Measurements from ENCODE around the gene TPH2.
A peak's percentile ranks its signal among the peaks of the same experiment; 100 is the strongest.

TPH2 gene

GRCh38 chr12:72035625-72036024 is 97.0 kb downstream of the TPH2 start:
- no peak for DNase-seq

- DNase-seq, result no peak
These were observed 97.7 kb downstream of the TPH2 start for GRCh38 chr12:72036393-72036792.

- DNase-seq, result no peak
These were observed 98.6 kb downstream of the TPH2 start for GRCh38 chr12:72037006-72037795.

- DNase-seq, result no peak
These were observed 103.2 kb downstream of the TPH2 start for GRCh38 chr12:72041811-72042210.

- DNase-seq, result peak; percentile 51
These were observed 115.0 kb downstream of the TPH2 start for GRCh38 chr12:72053604-72054003.

GRCh38 chr12:72054511-72054910 is 115.9 kb downstream of the TPH2 start:
- no peak for DNase-seq

GRCh38 chr12:72057330-72057914 is 118.8 kb downstream of the TPH2 start:
- peak; percentile 32 for DNase-seq

GRCh38 chr12:72063073-72063472 is 124.4 kb downstream of the TPH2 start:
- no peak for DNase-seq

- DNase-seq, result no peak
These were observed 132.4 kb downstream of the TPH2 start for GRCh38 chr12:72071030-72071429.

GRCh38 chr12:72072592-72073212 is 134.1 kb downstream of the TPH2 start:
- no peak for DNase-seq

- DNase-seq, result no peak
These were observed 135.4 kb downstream of the TPH2 start for GRCh38 chr12:72074065-72074464.

GRCh38 chr12:72074956-72075355 is 136.3 kb downstream of the TPH2 start:
- DNase-seq, result peak; percentile 26

GRCh38 chr12:72075401-72075800 is 136.8 kb downstream of the TPH2 start:
- DNase-seq, result no peak

- no peak for DNase-seq
These were observed 137.4 kb downstream of the TPH2 start for GRCh38 chr12:72075891-72076557.

- DNase-seq, result no peak
These were observed 137.9 kb downstream of the TPH2 start for GRCh38 chr12:72076558-72076915.

- DNase-seq, result no peak
These were observed 138.6 kb downstream of the TPH2 start for GRCh38 chr12:72077111-72077820.

- no peak for DNase-seq
These were observed 143.1 kb downstream of the TPH2 start for GRCh38 chr12:72081777-72082176.

Measured in fibroblast of skin of back (primary cell).